Measurements from ENCODE around the gene ABCC4.

The ABCC4 gene

GRCh38 chr13:95038949-95039348, 262.3 kb downstream of the ABCC4 start:
- DNase-seq, result no peak

- no peak for DNase-seq
Measured at GRCh38 chr13:95035311-95036109, 265.7 kb downstream of the ABCC4 start.

- DNase-seq, result no peak
Measured at GRCh38 chr13:95033890-95034289, 267.4 kb downstream of the ABCC4 start.

- no peak for DNase-seq
Measured at GRCh38 chr13:95032121-95032520, 269.1 kb downstream of the ABCC4 start.

GRCh38 chr13:95030821-95031343, 270.4 kb downstream of the ABCC4 start:
- DNase-seq, result no peak

GRCh38 chr13:95027638-95028037, 273.6 kb downstream of the ABCC4 start:
- no peak for DNase-seq

GRCh38 chr13:95025116-95025515, 276.1 kb downstream of the ABCC4 start:
- no peak for DNase-seq

- no peak for DNase-seq
Measured at GRCh38 chr13:95023405-95023804, 277.8 kb downstream of the ABCC4 start.

- no peak for DNase-seq
Measured at GRCh38 chr13:95020298-95020987, 280.8 kb downstream of the ABCC4 start.

GRCh38 chr13:95019886-95020285, 281.4 kb downstream of the ABCC4 start:
- no peak for DNase-seq

GRCh38 chr13:95007322-95007721, 293.9 kb downstream of the ABCC4 start:
- DNase-seq, result no peak

GRCh38 chr13:95005300-95005699, 296.0 kb downstream of the ABCC4 start:
- DNase-seq, result no peak

GRCh38 chr13:95003019-95003813, 298.0 kb downstream of the ABCC4 start:
- DNase-seq, result no peak

- DNase-seq, result no peak
Measured at GRCh38 chr13:95002126-95002525, 299.1 kb downstream of the ABCC4 start.

GRCh38 chr13:94999871-95000270, 301.4 kb downstream of the ABCC4 start:
- no peak for DNase-seq

- no peak for DNase-seq
Measured at GRCh38 chr13:94997126-94997525, 304.1 kb downstream of the ABCC4 start.

GRCh38 chr13:94996445-94996844, 304.8 kb downstream of the ABCC4 start:
- DNase-seq, result no peak

GRCh38 chr13:94994506-94994905, 306.7 kb downstream of the ABCC4 start:
- DNase-seq, result no peak

- no peak for DNase-seq
Measured at GRCh38 chr13:94993616-94994015, 307.6 kb downstream of the ABCC4 start.

- DNase-seq, result no peak
Measured at GRCh38 chr13:94992036-94992960, 309.0 kb downstream of the ABCC4 start.

- no peak for DNase-seq
Measured at GRCh38 chr13:94988654-94989053, 312.6 kb downstream of the ABCC4 start.

GRCh38 chr13:94987869-94988268, 313.4 kb downstream of the ABCC4 start:
- no peak for DNase-seq
